Transverse colon (tissue), 3 donors: Measurements from ENCODE around the gene MORN3.

ENCODE experiments used
- EP300 ChIP-seq: sonication (generic); formaldehyde crosslinking; IDR thresholded peaks from one replicate; pipeline ENCODE4 v1.6.1; 2017; ENCODE audit warnings: antibody characterized with exemption, low read depth
- POLR2A ChIP-seq: fragments of 450-650 bp; IDR thresholded peaks from one replicate; pipeline ENCODE4 v1.6.1; 2016; ENCODE audit warnings: antibody characterized with exemption, mild to moderate bottlenecking, moderate library complexity
- TF ChIP-seq, protein P1 (sequence below), 5 experiments: fragments of 200-600 bp in 3 of 5; fragments of 450-650 bp in 2 of 5; sonication (generic) in 3 of 5; IDR thresholded peaks; 1 replicate in 2 of 5; 2 replicates in 3 of 5; pipeline ENCODE4 v1.5.1; 2016 to 2017; ENCODE audit warnings: antibody characterized with exemption in 5 of 5, inconsistent platforms in 3 of 5, mild to moderate bottlenecking in 2 of 5, moderate library complexity in 1 of 5

GRCh38 chr12:121708313-121709063 lies 39.0 kb upstream of the MORN3 start:
- TF ChIP-seq, protein P1, sequence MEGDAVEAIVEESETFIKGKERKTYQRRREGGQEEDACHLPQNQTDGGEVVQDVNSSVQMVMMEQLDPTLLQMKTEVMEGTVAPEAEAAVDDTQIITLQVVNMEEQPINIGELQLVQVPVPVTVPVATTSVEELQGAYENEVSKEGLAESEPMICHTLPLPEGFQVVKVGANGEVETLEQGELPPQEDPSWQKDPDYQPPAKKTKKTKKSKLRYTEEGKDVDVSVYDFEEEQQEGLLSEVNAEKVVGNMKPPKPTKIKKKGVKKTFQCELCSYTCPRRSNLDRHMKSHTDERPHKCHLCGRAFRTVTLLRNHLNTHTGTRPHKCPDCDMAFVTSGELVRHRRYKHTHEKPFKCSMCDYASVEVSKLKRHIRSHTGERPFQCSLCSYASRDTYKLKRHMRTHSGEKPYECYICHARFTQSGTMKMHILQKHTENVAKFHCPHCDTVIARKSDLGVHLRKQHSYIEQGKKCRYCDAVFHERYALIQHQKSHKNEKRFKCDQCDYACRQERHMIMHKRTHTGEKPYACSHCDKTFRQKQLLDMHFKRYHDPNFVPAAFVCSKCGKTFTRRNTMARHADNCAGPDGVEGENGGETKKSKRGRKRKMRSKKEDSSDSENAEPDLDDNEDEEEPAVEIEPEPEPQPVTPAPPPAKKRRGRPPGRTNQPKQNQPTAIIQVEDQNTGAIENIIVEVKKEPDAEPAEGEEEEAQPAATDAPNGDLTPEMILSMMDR (IDR thresholded peaks at IDR 0.05) = no peak
- no peak for TF ChIP-seq POLR2A
- TF ChIP-seq EP300 = no peak
